ENCODE measurements around the gene ZSCAN25.
"Not testable (repeated sequence)": the region's sequence is repeated elsewhere in the genome, so short reads cannot be mapped to it uniquely, and the experiment has no call there.

The ZSCAN25 gene

DNA sequence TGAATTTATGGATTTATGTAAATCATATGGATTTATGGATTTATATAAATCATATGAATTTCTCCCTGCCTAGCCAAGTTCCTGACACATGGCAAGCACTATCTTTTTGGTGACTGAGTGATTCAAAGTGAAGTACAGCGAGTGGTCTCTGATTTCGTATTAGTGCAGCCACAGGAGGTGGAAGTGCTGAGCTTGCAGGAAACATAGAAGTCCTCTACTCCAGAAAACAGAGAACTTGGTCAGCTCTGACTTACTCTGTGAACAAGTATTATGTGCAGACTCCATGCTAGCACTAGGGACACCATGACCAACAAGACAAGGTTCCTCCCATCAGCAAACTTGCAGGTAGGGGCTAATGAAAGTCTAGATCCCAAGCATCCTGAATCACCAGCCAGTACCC is 34.5 kb downstream of the ZSCAN25 start:
- H3K9ac ChIP-seq (ENCODE audit: low read length) = no peak overlapping the region
- no peaks in the 10 kb centered on the region for H3K4me1 ChIP-seq (ENCODE audit: control insufficient read depth, insufficient read depth, low read length)
- H3K27ac ChIP-seq (ENCODE audit: low read depth, low read length) = no peak overlapping the region
- no peaks in the 10 kb centered on the region for H3K27me3 ChIP-seq (ENCODE audit: control insufficient read depth, insufficient read depth, low read length)
- no peaks in the 10 kb centered on the region for H3K9me3 ChIP-seq (ENCODE audit: control insufficient read depth, insufficient read depth, low read depth, low read length)
- no peaks in the 10 kb centered on the region for H3K36me3 ChIP-seq (ENCODE audit: control insufficient read depth, insufficient read depth, low read length)
- no peak overlapping the region for H3K4me3 ChIP-seq (ENCODE audit: low read depth, low read length)

DNA sequence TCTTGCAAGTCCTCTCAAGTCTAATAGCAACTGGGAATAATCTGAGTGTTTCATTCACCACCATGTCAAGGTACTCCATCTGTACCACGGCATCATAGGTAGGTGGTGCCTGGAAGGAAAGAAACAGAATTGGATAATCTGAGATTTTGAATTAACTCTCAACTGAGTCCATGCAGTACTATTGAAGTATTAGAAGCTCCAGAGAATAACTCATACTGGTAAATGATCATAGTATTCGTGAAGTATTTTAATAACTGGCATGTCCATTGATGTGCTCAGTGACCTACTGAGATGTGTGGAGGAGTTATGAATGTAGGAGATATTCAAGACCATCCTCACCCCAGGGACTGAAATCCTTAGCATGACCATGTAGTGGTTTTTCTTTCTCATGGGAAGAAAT is 35.9 kb downstream of the ZSCAN25 start:
- no peak overlapping the region for H3K27ac ChIP-seq (ENCODE audit: low read depth, low read length)
- H3K4me1 ChIP-seq (ENCODE audit: control insufficient read depth, insufficient read depth, low read length) = no peaks in the 10 kb centered on the region
- H3K9me3 ChIP-seq (ENCODE audit: control insufficient read depth, insufficient read depth, low read depth, low read length) = no peaks in the 10 kb centered on the region
- no peak overlapping the region for H3K9ac ChIP-seq (ENCODE audit: low read length)
- H3K36me3 ChIP-seq (ENCODE audit: control insufficient read depth, insufficient read depth, low read length) = no peaks in the 10 kb centered on the region
- no peak overlapping the region for H3K4me3 ChIP-seq (ENCODE audit: low read depth, low read length)
- H3K27me3 ChIP-seq (ENCODE audit: control insufficient read depth, insufficient read depth, low read length) = no peaks in the 10 kb centered on the region

DNA sequence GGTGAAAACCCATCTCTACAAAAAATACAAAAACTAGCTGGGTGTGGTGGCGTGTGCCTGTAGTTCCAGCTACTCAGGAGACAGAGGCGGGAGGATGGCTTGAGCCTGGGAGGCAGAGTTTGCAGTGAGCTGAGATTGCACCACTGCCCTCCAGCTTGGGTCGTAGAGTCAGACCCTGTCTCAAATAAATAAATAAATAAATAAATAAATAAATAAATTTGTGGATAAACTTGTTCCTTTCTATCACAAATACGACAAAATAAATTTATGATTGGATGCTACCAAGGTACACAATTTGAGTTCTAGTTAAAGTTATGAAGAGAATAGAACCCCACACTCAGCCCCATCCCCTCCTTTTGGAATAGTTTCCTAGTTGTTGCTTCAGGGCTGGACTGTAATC is 36.5 kb downstream of the ZSCAN25 start:
- H3K27me3 ChIP-seq (ENCODE audit: control insufficient read depth, insufficient read depth, low read length); H3K36me3 ChIP-seq (ENCODE audit: control insufficient read depth, insufficient read depth, low read length); H3K9me3 ChIP-seq (ENCODE audit: control insufficient read depth, insufficient read depth, low read depth, low read length); H3K4me3 ChIP-seq (ENCODE audit: low read depth, low read length); H3K9ac ChIP-seq (ENCODE audit: low read length); H3K27ac ChIP-seq (ENCODE audit: low read depth, low read length); H3K4me1 ChIP-seq (ENCODE audit: control insufficient read depth, insufficient read depth, low read length): not testable (repeated sequence)

DNA sequence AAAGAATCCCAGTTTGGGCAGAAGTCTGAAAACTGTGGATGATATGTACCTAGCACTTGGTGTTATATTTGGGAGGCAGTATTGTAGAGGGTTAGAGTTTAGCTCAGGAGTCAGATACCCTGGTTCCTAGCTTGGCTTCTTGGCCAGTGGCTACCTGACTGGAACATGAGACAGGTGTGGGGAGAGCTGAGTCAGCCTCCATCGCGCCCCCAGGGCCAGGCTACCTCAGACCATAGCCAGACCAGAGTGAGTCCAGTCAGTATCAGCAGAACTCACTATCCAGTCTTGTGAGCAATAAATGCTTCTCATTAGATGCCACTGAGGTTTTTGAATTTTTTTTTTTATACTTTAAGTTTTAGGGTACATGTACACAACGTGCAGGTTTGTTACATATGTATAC is 37.0 kb downstream of the ZSCAN25 start:
- H3K36me3 ChIP-seq (ENCODE audit: control insufficient read depth, insufficient read depth, low read length) = no peaks in the 10 kb centered on the region

DNA sequence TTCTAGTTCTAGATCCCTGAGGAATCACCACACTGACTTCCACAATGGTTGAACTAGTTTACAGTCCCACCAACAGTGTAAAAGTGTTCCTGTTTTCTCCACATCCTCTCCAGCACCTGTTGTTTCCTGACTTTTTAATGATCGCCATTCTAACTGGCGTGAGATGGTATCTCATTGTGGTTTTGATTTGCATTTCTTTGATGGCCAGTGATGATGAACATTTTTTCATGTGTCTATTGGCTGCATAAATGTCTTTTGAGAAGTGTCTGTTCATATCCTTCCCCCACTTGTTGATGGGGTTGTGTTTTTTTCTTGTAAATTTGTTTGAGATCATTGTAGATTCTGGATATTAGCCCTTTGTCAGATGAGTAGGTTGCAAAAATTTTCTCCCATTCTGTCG is 37.9 kb downstream of the ZSCAN25 start:
- H3K9me3 ChIP-seq (ENCODE audit: control insufficient read depth, insufficient read depth, low read depth, low read length); H3K4me1 ChIP-seq (ENCODE audit: control insufficient read depth, insufficient read depth, low read length); H3K9ac ChIP-seq (ENCODE audit: low read length); H3K4me3 ChIP-seq (ENCODE audit: low read depth, low read length); H3K27ac ChIP-seq (ENCODE audit: low read depth, low read length); H3K27me3 ChIP-seq (ENCODE audit: control insufficient read depth, insufficient read depth, low read length); H3K36me3 ChIP-seq (ENCODE audit: control insufficient read depth, insufficient read depth, low read length): not testable (repeated sequence)

More for the DNA sequence above, 37.0 kb downstream of the ZSCAN25 start:
- Histone ChIP-seq H3K9ac (ENCODE audit: low read length) (no peak overlapping the region), H3K9me3 (ENCODE audit: control insufficient read depth, insufficient read depth, low read depth, low read length) (no peaks in the 10 kb centered on the region), H3K4me3 (ENCODE audit: low read depth, low read length) (no peak overlapping the region), H3K27ac (ENCODE audit: low read depth, low read length) (no peak overlapping the region), H3K27me3 (ENCODE audit: control insufficient read depth, insufficient read depth, low read length) (no peaks in the 10 kb centered on the region), H3K4me1 (ENCODE audit: control insufficient read depth, insufficient read depth, low read length) (no peaks in the 10 kb centered on the region)

DNA sequence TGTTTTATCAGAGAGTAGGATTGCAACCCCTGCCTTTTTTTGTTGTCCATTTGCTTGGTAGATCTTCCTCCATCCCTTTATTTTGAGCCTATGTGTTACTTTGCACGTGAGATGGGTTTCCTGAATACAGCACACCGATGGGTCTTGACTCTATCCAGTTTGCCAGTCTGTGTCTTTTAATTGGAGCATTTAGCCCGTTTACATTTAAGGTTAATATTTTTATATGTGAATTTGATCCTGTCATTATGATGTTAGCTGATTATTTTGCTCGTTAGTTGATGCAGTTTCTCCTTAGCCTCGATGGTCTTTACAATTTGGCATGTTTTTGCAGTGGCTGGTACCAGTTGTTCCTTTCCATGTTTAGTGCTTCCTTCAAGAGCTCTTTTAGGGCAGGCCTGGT is 41.1 kb downstream of the ZSCAN25 start:
- not testable (repeated sequence) for H3K27ac ChIP-seq (ENCODE audit: low read depth, low read length); H3K9me3 ChIP-seq (ENCODE audit: control insufficient read depth, insufficient read depth, low read depth, low read length); H3K4me3 ChIP-seq (ENCODE audit: low read depth, low read length); H3K4me1 ChIP-seq (ENCODE audit: control insufficient read depth, insufficient read depth, low read length); H3K36me3 ChIP-seq (ENCODE audit: control insufficient read depth, insufficient read depth, low read length); H3K9ac ChIP-seq (ENCODE audit: low read length); H3K27me3 ChIP-seq (ENCODE audit: control insufficient read depth, insufficient read depth, low read length)

DNA sequence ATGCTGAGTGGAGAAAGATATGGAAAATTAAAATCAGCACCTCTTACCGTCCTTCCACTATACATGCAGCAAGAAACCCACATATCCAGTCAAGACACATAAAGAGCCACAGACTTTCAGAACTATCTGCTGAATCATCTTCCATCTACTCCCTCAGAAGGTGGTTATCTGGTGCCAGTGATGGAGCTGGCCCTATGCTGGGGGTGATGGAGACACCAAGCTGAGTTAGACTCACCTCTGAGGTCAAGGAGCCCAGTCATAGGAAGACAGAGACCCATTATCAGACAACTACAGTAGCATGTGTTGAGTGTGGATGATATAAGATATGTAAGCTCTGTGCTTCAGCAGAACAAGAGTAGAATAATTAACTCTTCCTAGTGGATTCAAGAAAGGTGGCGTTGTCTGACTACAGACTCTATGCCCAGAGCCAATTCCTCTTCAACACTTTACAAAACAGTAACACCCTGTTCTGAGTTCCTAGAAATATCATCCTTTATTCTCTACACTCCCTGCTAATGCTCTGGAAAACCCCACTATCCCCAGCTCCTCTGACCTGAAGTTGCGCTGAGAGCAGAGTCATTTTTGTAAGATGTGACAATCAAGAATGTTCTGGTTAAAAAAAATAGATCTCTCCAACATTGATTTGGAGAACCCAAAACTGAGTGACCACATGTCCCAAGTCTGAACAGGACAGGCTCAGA is 48.7 kb downstream of the ZSCAN25 start:
- peaks cover 1% of the 10 kb centered on the region for H3K9me3 ChIP-seq (ENCODE audit: control insufficient read depth, insufficient read depth, low read depth, low read length)
- H3K36me3 ChIP-seq (ENCODE audit: control insufficient read depth, insufficient read depth, low read length) = peaks cover 2% of the 10 kb centered on the region; the same call in 1 of the 2 replicates
- no peak overlapping the region for H3K9ac ChIP-seq (ENCODE audit: low read length)
- no peak overlapping the region for H3K4me3 ChIP-seq (ENCODE audit: low read depth, low read length)
- H3K27me3 ChIP-seq (ENCODE audit: control insufficient read depth, insufficient read depth, low read length) = no peaks in the 10 kb centered on the region
- H3K4me1 ChIP-seq (ENCODE audit: control insufficient read depth, insufficient read depth, low read length) = no peaks in the 10 kb centered on the region
- H3K27ac ChIP-seq (ENCODE audit: low read depth, low read length) = no peak overlapping the region

DNA sequence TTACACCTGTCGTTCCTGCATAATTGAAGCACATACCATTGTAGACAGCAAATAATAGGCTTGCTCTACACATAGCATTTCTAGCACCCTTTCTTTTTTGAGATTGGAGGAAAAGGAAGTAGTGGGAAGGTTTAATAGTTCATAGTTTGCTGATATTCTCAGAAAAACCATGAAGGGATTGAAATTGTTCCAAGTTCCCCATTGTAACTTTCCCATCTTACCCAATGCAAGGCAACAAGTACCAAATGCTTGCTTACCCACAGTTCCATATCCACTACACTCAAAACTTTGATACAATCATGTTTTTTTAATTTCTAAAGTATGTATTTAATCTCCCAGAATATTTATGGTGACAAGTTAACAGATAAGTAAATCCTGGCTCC is 49.3 kb downstream of the ZSCAN25 start:
- no peaks in the 10 kb centered on the region for H3K36me3 ChIP-seq (ENCODE audit: control insufficient read depth, insufficient read depth, low read length)
- H3K4me1 ChIP-seq (ENCODE audit: control insufficient read depth, insufficient read depth, low read length) = no peaks in the 10 kb centered on the region
- H3K27me3 ChIP-seq (ENCODE audit: control insufficient read depth, insufficient read depth, low read length) = no peaks in the 10 kb centered on the region
- no peak overlapping the region for H3K27ac ChIP-seq (ENCODE audit: low read depth, low read length)
- no peak overlapping the region for H3K4me3 ChIP-seq (ENCODE audit: low read depth, low read length)
- H3K9ac ChIP-seq (ENCODE audit: low read length) = no peak overlapping the region
- no peaks in the 10 kb centered on the region for H3K9me3 ChIP-seq (ENCODE audit: control insufficient read depth, insufficient read depth, low read depth, low read length)

DNA sequence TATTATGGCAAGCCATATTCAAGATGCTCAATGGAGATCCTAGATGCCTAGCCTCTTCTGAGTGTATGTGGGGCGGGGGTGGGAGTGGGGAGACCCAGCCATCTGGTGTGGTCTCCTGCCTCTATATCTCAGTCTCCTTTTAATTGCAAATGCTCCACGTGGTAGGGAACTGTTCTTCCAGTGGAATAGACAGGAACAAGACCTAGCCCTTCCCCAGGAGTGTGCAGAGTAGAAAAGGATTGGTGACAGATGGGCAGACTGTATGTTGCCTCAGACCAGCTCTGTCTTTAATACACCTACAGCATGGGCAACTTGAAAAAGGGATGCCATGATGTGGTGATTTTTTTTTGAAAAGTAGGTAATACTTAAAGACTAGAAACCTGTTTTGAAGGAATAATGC is 50.4 kb downstream of the ZSCAN25 start:
- Histone ChIP-seq H3K4me1 (ENCODE audit: control insufficient read depth, insufficient read depth, low read length) (no peaks in the 10 kb centered on the region), H3K27me3 (ENCODE audit: control insufficient read depth, insufficient read depth, low read length) (no peaks in the 10 kb centered on the region), H3K27ac (ENCODE audit: low read depth, low read length) (no peak overlapping the region), H3K36me3 (ENCODE audit: control insufficient read depth, insufficient read depth, low read length) (no peaks in the 10 kb centered on the region), H3K9ac (ENCODE audit: low read length) (no peak overlapping the region), H3K4me3 (ENCODE audit: low read depth, low read length) (no peak overlapping the region), H3K9me3 (ENCODE audit: control insufficient read depth, insufficient read depth, low read depth, low read length) (no peaks in the 10 kb centered on the region)

DNA sequence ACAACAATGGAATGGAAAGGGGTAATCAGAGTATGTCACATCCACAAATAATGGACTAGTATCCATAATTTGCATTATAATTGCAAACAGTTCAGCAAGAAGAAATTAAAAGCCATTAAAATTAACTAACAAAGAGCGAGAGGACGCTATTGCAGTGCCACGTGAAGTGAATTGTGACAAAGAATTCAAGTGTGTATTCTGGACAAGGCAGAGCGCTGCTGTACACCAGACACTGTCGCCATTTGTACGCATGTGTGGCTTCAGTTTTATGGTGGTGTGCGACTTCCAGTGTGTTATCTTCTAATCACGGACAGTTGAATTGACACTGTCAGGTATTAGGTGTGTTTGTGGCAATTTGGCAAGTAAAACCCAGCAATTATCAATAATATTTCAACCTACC is 51.8 kb downstream of the ZSCAN25 start:
- no peaks in the 10 kb centered on the region for H3K36me3 ChIP-seq (ENCODE audit: control insufficient read depth, insufficient read depth, low read length)
- no peak overlapping the region for H3K9ac ChIP-seq (ENCODE audit: low read length)
- no peaks in the 10 kb centered on the region for H3K4me1 ChIP-seq (ENCODE audit: control insufficient read depth, insufficient read depth, low read length)
- no peak overlapping the region for H3K4me3 ChIP-seq (ENCODE audit: low read depth, low read length)
- no peaks in the 10 kb centered on the region for H3K27me3 ChIP-seq (ENCODE audit: control insufficient read depth, insufficient read depth, low read length)
- H3K9me3 ChIP-seq (ENCODE audit: control insufficient read depth, insufficient read depth, low read depth, low read length) = no peaks in the 10 kb centered on the region
- no peak overlapping the region for H3K27ac ChIP-seq (ENCODE audit: low read depth, low read length)

DNA sequence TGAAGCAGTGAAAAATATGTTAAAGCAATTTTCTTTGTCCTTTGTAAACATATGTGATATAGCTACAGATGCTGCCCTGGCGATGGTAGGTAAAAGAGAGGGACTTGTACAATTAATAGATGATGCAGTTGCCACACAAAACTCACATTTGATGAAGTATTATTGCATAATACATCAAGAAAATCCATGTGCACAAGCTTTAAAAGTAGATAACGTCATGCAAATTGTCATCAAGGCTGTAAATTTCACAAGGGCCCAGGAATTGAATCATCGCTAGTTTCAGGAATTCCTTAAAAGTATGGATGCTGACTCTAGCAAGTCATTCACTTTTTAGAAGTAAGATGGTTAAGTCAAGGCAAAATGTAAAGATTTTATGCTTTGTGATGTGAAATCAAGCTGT is 53.0 kb downstream of the ZSCAN25 start:
- H3K4me1 ChIP-seq (ENCODE audit: control insufficient read depth, insufficient read depth, low read length) = no peaks in the 10 kb centered on the region
- no peaks in the 10 kb centered on the region for H3K9me3 ChIP-seq (ENCODE audit: control insufficient read depth, insufficient read depth, low read depth, low read length)
- H3K27ac ChIP-seq (ENCODE audit: low read depth, low read length) = no peak overlapping the region
- H3K9ac ChIP-seq (ENCODE audit: low read length) = no peak overlapping the region
- H3K27me3 ChIP-seq (ENCODE audit: control insufficient read depth, insufficient read depth, low read length) = no peaks in the 10 kb centered on the region
- H3K4me3 ChIP-seq (ENCODE audit: low read depth, low read length) = no peak overlapping the region
- H3K36me3 ChIP-seq (ENCODE audit: control insufficient read depth, insufficient read depth, low read length) = no peaks in the 10 kb centered on the region

DNA sequence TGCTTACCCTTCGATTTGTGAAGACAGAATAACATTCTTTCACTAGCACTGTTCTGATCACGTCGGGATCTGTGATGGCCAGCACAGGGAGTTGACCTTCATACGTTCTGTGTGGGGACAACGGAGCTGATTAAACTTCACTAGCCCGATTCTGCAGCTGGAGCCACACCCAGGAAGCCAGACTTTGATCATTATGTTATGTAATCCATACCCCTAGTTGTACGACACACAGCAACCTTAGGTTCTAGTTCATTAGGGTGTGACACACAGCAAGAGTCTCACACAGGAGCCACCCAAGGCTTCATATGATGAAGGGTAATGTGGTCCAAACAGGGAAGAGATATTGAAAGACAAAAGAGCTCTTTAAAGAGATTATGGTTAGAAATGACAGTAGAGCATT is 55.8 kb downstream of the ZSCAN25 start:
- no peaks in the 10 kb centered on the region for H3K36me3 ChIP-seq (ENCODE audit: control insufficient read depth, insufficient read depth, low read length)
- H3K9ac ChIP-seq (ENCODE audit: low read length) = no peak overlapping the region
- no peak overlapping the region for H3K27ac ChIP-seq (ENCODE audit: low read depth, low read length)
- H3K4me3 ChIP-seq (ENCODE audit: low read depth, low read length) = no peak overlapping the region
- no peaks in the 10 kb centered on the region for H3K27me3 ChIP-seq (ENCODE audit: control insufficient read depth, insufficient read depth, low read length)
- no peaks in the 10 kb centered on the region for H3K9me3 ChIP-seq (ENCODE audit: control insufficient read depth, insufficient read depth, low read depth, low read length)
- H3K4me1 ChIP-seq (ENCODE audit: control insufficient read depth, insufficient read depth, low read length) = no peaks in the 10 kb centered on the region

Measured in HUES6 (cell line).